SK-N-MC (cell line): ENCODE data around the gene CAMK1D.

ENCODE experiments used
- EZH2 ChIP-seq: fragments of 200-600 bp; sonication (generic); IDR thresholded peaks from one replicate; pipeline ENCODE4 v1.6.1; 2017; ENCODE audit warnings: antibody characterized with exemption
- POLR2AphosphoS5 ChIP-seq: IDR thresholded peaks from 2 replicates; pipeline ENCODE4 v1.6.1; 2012; ENCODE audit warnings: mild to moderate bottlenecking, low read depth, low read length, borderline replicate concordance

DNA sequence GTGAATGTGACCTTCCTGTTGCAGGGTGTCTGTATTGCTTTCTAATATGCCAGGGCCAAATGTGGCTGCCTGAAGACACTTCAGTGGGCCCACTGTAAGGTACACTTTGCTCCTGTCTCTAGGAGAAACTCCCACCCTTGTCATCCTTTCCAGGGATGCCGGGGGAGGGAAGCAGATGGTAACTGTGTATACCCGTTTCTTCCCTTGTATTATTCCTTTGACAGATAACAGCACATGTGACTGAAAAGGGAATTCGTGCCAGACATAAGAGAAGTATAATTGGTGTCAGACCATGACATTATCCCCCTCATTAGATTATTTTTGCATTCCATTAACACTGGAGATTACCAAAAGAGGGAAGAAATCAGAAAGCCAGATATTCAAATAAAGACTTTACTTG is 317.7 kb downstream of the CAMK1D start:
- no peak for TF ChIP-seq EZH2
- TF ChIP-seq POLR2AphosphoS5 = no peak
